Trophoblast cell (in vitro differentiated cells and primary cell): Measurements from ENCODE around the gene CYB5RL.

ENCODE experiments used
- DNase-seq, 2 donors: peaks; one replicate each; pipeline ENCODE4 v3.0.0-alpha.2; 2016
- H2AFZ ChIP-seq: 2 replicates; pipeline ENCODE4 v1.6.1; 2013; ENCODE audit warnings: low read length, moderate library complexity, mild to moderate bottlenecking; ENCODE audit not compliant: insufficient read depth, poor library complexity
- H2AK5ac ChIP-seq: 2 replicates; pipeline ENCODE4 v1.6.1; 2013; ENCODE audit warnings: mild to moderate bottlenecking, low read length
- H2BK120ac ChIP-seq: 2 replicates; pipeline ENCODE4 v1.6.1; 2013; ENCODE audit warnings: low read length, mild to moderate bottlenecking, moderate library complexity; ENCODE audit not compliant: insufficient read depth, poor library complexity
- H2BK12ac ChIP-seq: 2 replicates; pipeline ENCODE4 v1.6.1; 2013; ENCODE audit warnings: mild to moderate bottlenecking, low read length, moderate library complexity
- H2BK5ac ChIP-seq: 2 replicates; pipeline ENCODE4 v1.6.1; 2013; ENCODE audit warnings: low read length, low read depth, moderate library complexity, mild to moderate bottlenecking; ENCODE audit not compliant: poor library complexity
- H3K14ac ChIP-seq: 2 replicates; pipeline ENCODE4 v1.6.1; 2013; ENCODE audit warnings: mild to moderate bottlenecking, low read length
- H3K18ac ChIP-seq: 2 replicates; pipeline ENCODE4 v1.6.1; 2013; ENCODE audit warnings: mild to moderate bottlenecking, low read length
- H3K23ac ChIP-seq: 2 replicates; pipeline ENCODE4 v1.6.1; 2013; ENCODE audit warnings: low read length
- H3K27ac ChIP-seq: 2 replicates; pipeline ENCODE4 v1.5.1; 2013; ENCODE audit warnings: low read depth, mild to moderate bottlenecking, inconsistent platforms, low read length, moderate library complexity
- H3K27me3 ChIP-seq: 2 replicates; pipeline ENCODE4 v1.6.1; 2013; ENCODE audit warnings: inconsistent platforms, mild to moderate bottlenecking, low read length, moderate library complexity; ENCODE audit not compliant: insufficient read depth
- H3K36me3 ChIP-seq, 2 experiments: 1 replicate in 1 of 2; 2 replicates in 1 of 2; pipeline ENCODE4 v1.6.1; 2013; ENCODE audit warnings: low read length in 2 of 2, mild to moderate bottlenecking in 2 of 2, moderate library complexity in 1 of 2; ENCODE audit not compliant: insufficient read depth in 2 of 2, control insufficient read depth in 1 of 2
- H3K4ac ChIP-seq: 2 replicates; pipeline ENCODE4 v1.6.1; 2013; ENCODE audit warnings: low read depth, mild to moderate bottlenecking, low read length, moderate library complexity
- H3K4me1 ChIP-seq, 2 experiments: 1 replicate in 1 of 2; 2 replicates in 1 of 2; pipeline ENCODE4 v1.6.1; 2013; ENCODE audit warnings: low read length in 2 of 2, mild to moderate bottlenecking in 2 of 2, moderate library complexity in 1 of 2; ENCODE audit not compliant: insufficient read depth in 2 of 2, control insufficient read depth in 1 of 2
- H3K4me2 ChIP-seq: 2 replicates; pipeline ENCODE4 v1.6.1; 2013; ENCODE audit warnings: inconsistent platforms, mild to moderate bottlenecking, low read length, moderate library complexity
- H3K4me3 ChIP-seq: 2 replicates; pipeline ENCODE4 v1.5.1; 2013; ENCODE audit warnings: mild to moderate bottlenecking, low read depth, low read length, inconsistent platforms
- H3K79me1 ChIP-seq: one replicate; pipeline ENCODE4 v1.6.1; 2013; ENCODE audit warnings: low read length
- H3K79me2 ChIP-seq: 2 replicates; pipeline ENCODE4 v1.6.1; 2013; ENCODE audit warnings: low read length, mild to moderate bottlenecking; ENCODE audit not compliant: control insufficient read depth, insufficient read depth, poor library complexity
- H3K9ac ChIP-seq: 2 replicates; pipeline ENCODE4 v1.6.1; 2013; ENCODE audit warnings: mild to moderate bottlenecking, low read length
- H3K9me3 ChIP-seq: 2 replicates; pipeline ENCODE4 v1.6.1; 2013; ENCODE audit warnings: low read depth, mild to moderate bottlenecking, control low read depth, inconsistent platforms, low read length; ENCODE audit not compliant: insufficient read depth
- H4K12ac ChIP-seq: 2 replicates; pipeline ENCODE4 v1.6.1; 2013; ENCODE audit warnings: low read depth, mild to moderate bottlenecking, low read length, moderate library complexity
- H4K8ac ChIP-seq: 2 replicates; pipeline ENCODE4 v1.6.1; 2013; ENCODE audit warnings: low read depth, mild to moderate bottlenecking, low read length, moderate library complexity
- H4K91ac ChIP-seq: one replicate; pipeline ENCODE4 v1.6.1; 2013; ENCODE audit warnings: low read depth, mild to moderate bottlenecking, low read length, moderate library complexity
- WGBS: extraction: QIAGEN DNeasy Blood & Tissue Kit; methylation state at CpG from one replicate; pipeline ENCODE4 v1.1.7; 2013; ENCODE audit warnings: missing lambda C conversion rate; ENCODE audit not compliant: insufficient read length, insufficient coverage; ENCODE audit errors: extremely low coverage; 5-methylcytosine and 5-hydroxymethylcytosine counted together

Gene CYB5RL

DNA sequence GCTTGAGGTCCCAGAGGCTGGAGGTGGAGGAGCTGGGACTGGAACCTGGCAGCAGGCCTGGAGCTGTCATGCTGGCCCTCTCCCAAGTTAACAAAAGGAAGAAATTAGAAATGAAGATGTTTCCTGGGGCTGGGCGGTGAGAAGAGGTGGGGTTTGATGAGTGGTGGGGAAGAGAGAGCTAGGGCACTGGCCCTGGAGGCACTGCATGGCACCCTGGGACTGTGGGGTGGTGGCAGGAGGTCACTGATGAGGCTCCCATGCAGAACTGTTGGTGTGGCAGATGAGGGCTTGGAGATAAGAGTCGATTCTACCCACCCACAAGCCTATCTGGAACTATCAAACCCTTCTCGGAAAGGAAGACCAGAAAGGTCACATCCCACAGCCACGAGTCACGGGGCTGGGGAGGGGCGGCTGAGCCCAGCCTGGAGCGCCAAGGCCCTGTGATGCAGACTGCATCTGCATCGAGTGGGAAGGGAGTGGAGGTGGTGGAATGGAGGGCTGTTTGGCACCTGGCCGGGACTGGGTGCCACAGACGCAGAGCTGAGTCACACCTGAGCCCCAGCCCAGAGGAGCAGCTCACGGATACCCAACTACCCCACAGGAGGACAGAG, 29.6 kb upstream of the CYB5RL start:
- H3K4ac ChIP-seq: no peak overlapping the region
- H3K23ac ChIP-seq: no peak overlapping the region
- H3K4me1 ChIP-seq: peaks cover 22 to 29% of the 10 kb centered on the region in 2 experiments
- H3K4me3 ChIP-seq: no peak overlapping the region
- peak; percentile 93 to 94 for DNase-seq
- H3K18ac ChIP-seq: no peak overlapping the region
- no peak overlapping the region for H3K14ac ChIP-seq
- H2AFZ ChIP-seq: no peak overlapping the region
- H2BK12ac ChIP-seq: no peak overlapping the region
- H4K8ac ChIP-seq: peak overlapping the region; percentile 5
- WGBS: no CpG with 5 or more reads among the region's 11 CpGs
- no peak overlapping the region for H4K12ac ChIP-seq
- H2BK5ac ChIP-seq: peak overlapping the region; percentile 18
- no peak overlapping the region for H2BK120ac ChIP-seq
- no peaks in the 10 kb centered on the region for H3K79me2 ChIP-seq
- no peak overlapping the region for H2AK5ac ChIP-seq
- H3K27me3 ChIP-seq: no peaks in the 10 kb centered on the region
- peak overlapping the region; percentile 9 for H3K4me2 ChIP-seq
- H3K36me3 ChIP-seq: peaks cover 27 to 30% of the 10 kb centered on the region in 2 experiments
- no peak overlapping the region for H3K9ac ChIP-seq
- H3K9me3 ChIP-seq: no peaks in the 10 kb centered on the region
- no peak overlapping the region for H4K91ac ChIP-seq
- H3K27ac ChIP-seq: no peak overlapping the region
- no peaks in the 10 kb centered on the region for H3K79me1 ChIP-seq

DNA sequence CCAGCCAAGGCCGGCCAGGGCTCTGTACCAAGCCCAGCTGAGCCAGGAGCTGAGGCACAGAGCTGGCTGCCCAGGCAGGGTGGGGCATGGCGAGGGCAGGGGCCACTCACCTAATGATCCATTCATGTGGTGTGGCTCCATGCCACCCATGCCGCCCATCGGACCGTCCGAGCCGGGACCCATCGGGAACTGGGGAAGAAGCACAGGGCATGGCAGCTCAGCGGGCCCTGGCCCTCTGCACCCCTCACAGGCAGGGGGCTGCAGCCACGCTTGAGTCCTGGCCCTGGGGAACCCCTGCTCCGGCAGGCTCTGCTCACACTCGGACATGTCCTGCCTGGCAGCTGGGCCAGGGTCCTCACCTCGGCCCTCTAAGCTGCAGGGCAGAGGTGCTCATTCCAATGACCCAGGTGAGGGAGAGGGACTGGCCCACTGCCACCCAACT, 28.8 kb upstream of the CYB5RL start:
- Histone ChIP-seq H3K23ac (no peak overlapping the region), H3K4me3 (peak overlapping the region; percentile 6), H3K79me2 (no peaks in the 10 kb centered on the region), H2AK5ac (no peak overlapping the region), H3K14ac (peak overlapping the region; percentile 30), H2BK120ac (no peak overlapping the region), H3K4ac (no peak overlapping the region), H4K8ac (peak overlapping the region; percentile 9), H3K9me3 (no peaks in the 10 kb centered on the region), H3K79me1 (no peaks in the 10 kb centered on the region), H4K12ac (peak overlapping the region; percentile 13), H2BK12ac (no peak overlapping the region), H3K4me1 (peaks cover 22 to 29% of the 10 kb centered on the region in 2 experiments), H3K4me2 (no peak overlapping the region), H3K27ac (no peak overlapping the region), H2AFZ (no peak overlapping the region), H4K91ac (no peak overlapping the region), H2BK5ac (no peak overlapping the region), H3K27me3 (no peaks in the 10 kb centered on the region), H3K18ac (peak overlapping the region; percentile 39), H3K9ac (no peak overlapping the region), H3K36me3 (peaks cover 27 to 29% of the 10 kb centered on the region in 2 experiments)
- DNase-seq: no peak
- no CpG with 5 or more reads among the region's 13 CpGs for WGBS

DNA sequence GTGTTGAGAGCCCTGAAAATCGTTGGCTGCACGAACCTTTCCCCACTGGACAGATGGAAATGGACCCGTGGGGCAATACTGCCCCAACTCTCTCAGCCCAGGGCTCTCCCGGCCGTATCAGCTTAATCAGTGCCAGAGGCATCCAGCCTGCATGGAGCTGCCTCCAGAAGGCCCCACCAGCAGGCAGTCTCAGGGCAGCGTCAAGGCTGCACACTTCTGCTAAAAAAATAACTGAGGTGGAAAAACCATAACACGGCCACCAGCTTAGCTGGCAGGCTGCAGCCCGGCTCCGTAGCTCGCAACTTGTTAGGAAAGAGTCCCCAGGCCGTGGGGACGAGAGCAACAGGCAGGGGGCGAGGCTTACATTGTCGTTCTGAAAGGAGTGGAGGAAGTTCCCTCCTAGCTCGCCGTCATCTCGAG, 28.1 kb upstream of the CYB5RL start:
- Histone ChIP-seq H3K27ac (no peak overlapping the region), H3K79me1 (no peaks in the 10 kb centered on the region), H3K4me3 (no peak overlapping the region), H3K18ac (no peak overlapping the region), H2AFZ (no peak overlapping the region), H3K4me1 (peaks cover 22 to 29% of the 10 kb centered on the region in 2 experiments), H2BK5ac (peak overlapping the region; percentile 24), H3K9me3 (no peaks in the 10 kb centered on the region), H3K9ac (no peak overlapping the region), H4K8ac (no peak overlapping the region), H3K23ac (no peak overlapping the region), H2AK5ac (no peak overlapping the region), H3K27me3 (no peaks in the 10 kb centered on the region), H3K79me2 (no peaks in the 10 kb centered on the region), H3K36me3 (peaks cover 27 to 29% of the 10 kb centered on the region in 2 experiments), H3K4me2 (no peak overlapping the region), H4K12ac (no peak overlapping the region), H2BK12ac (no peak overlapping the region), H4K91ac (no peak overlapping the region), H2BK120ac (no peak overlapping the region), H3K14ac (no peak overlapping the region), H3K4ac (no peak overlapping the region)
- peak; percentile 90 to 91 for DNase-seq
- WGBS: no CpG with 5 or more reads among the region's 17 CpGs

DNA sequence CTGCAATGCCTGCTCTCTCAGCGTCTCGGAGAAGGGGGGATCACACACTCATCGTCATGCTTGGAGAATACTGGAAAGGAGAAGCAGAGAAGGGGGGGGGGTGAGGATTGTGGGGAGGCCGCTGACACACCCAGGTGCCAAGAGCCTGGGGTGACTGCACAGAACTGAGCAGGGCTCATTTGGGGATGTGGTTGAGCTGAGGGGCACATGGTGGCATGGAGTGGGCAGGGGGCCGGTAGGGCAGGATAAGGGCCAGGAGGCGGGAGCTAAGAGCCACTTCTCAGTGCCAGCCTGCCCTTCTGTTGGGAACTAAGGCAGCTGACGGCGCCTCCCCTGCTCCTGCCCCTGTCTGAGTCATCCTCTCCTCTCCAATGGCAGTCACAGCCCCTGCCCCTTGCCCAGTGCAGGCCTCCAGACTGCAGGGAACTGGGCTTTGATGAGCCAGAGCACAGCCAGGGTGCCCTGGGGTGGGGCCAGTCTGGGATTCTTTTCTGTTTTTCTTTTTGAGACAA, 27.3 kb upstream of the CYB5RL start:
- Histone ChIP-seq H3K36me3 (peaks cover 27% of the 10 kb centered on the region in 2 experiments), H2BK12ac (no peak overlapping the region), H3K4ac (no peak overlapping the region), H3K4me3 (no peak overlapping the region), H2BK5ac (no peak overlapping the region), H3K18ac (no peak overlapping the region), H2BK120ac (no peak overlapping the region), H3K27me3 (no peaks in the 10 kb centered on the region), H3K4me2 (no peak overlapping the region), H4K8ac (no peak overlapping the region), H2AFZ (no peak overlapping the region), H3K9ac (no peak overlapping the region), H3K79me1 (no peaks in the 10 kb centered on the region), H4K12ac (no peak overlapping the region), H3K23ac (no peak overlapping the region), H3K9me3 (no peaks in the 10 kb centered on the region), H3K14ac (no peak overlapping the region), H3K4me1 (peaks cover 22 to 31% of the 10 kb centered on the region in 2 experiments), H4K91ac (no peak overlapping the region), H3K79me2 (no peaks in the 10 kb centered on the region), H3K27ac (no peak overlapping the region), H2AK5ac (no peak overlapping the region)
- DNase-seq: peak; percentile 69 to 76
- no CpG with 5 or more reads among the region's 8 CpGs for WGBS
